HEK293T (cell line): ENCODE data around the gene STX5.

Experiments used
- CTCF ChIA-PET: fragments of 350-600 bp; formaldehyde crosslinking; extraction: SDS; loops from one replicate; lab custom pipeline; 2021; ENCODE audit warnings: antibody characterized with exemption, inconsistent platforms; lab: Yijun Ruan, JAX
- POLR2A ChIA-PET: fragments of 350-600 bp; formaldehyde crosslinking; extraction: SDS; loops from one replicate; lab custom pipeline; 2020; ENCODE audit warnings: antibody characterized with exemption, inconsistent platforms; lab: Yijun Ruan, JAX
- DNase-seq: peaks from one replicate; pipeline ENCODE4 v3.0.0; 2012; ENCODE audit warnings: mixed read lengths; ENCODE audit errors: extremely low spot score
- ARNT ChIP-seq: fragments of 450-650 bp; IDR thresholded peaks from 2 replicates; pipeline ENCODE4 v1.6.1; 2017; ENCODE audit warnings: mild to moderate bottlenecking
- BHLHE40 ChIP-seq: fragments of 450-650 bp; IDR thresholded peaks from 2 replicates; pipeline ENCODE4 v1.6.1; 2016; ENCODE audit warnings: mild to moderate bottlenecking, moderate library complexity, borderline replicate concordance
- CTBP1 ChIP-seq: fragments of 450-650 bp; IDR thresholded peaks from 2 replicates; pipeline ENCODE4 v1.6.1; 2016; ENCODE audit warnings: borderline replicate concordance
- ELF4 ChIP-seq: fragments of 450-650 bp; IDR thresholded peaks from 2 replicates; pipeline ENCODE4 v1.6.1; 2017; ENCODE audit warnings: antibody characterized with exemption
- FOXA1 ChIP-seq: fragments of 450-650 bp; IDR thresholded peaks from 2 replicates; pipeline ENCODE4 v1.6.1; 2016; ENCODE audit warnings: mild to moderate bottlenecking
- FOXK2 ChIP-seq: fragments of 450-650 bp; IDR thresholded peaks from 2 replicates; pipeline ENCODE4 v1.6.1; 2016; ENCODE audit warnings: mild to moderate bottlenecking
- FOXM1 ChIP-seq: fragments of 450-650 bp; IDR thresholded peaks from 2 replicates; pipeline ENCODE4 v1.6.1; 2017; ENCODE audit warnings: mild to moderate bottlenecking, borderline replicate concordance
- HDGF ChIP-seq: fragments of 450-650 bp; IDR thresholded peaks from 2 replicates; pipeline ENCODE4 v1.6.1; 2017; ENCODE audit warnings: antibody characterized with exemption, borderline replicate concordance
- L3MBTL2 ChIP-seq: fragments of 450-650 bp; conservative IDR thresholded peaks from 2 replicates; pipeline ENCODE4 v1.6.1; 2016; ENCODE audit warnings: mild to moderate bottlenecking
- LEF1 ChIP-seq: fragments of 450-650 bp; IDR thresholded peaks from 2 replicates; pipeline ENCODE4 v1.6.1; 2017; ENCODE audit warnings: mild to moderate bottlenecking, borderline replicate concordance
- NFRKB ChIP-seq: fragments of 450-650 bp; IDR thresholded peaks from 2 replicates; pipeline ENCODE4 v1.6.1; 2016; ENCODE audit warnings: mild to moderate bottlenecking, moderate library complexity
- SP1 ChIP-seq: fragments of 450-650 bp; IDR thresholded peaks from 2 replicates; pipeline ENCODE4 v1.6.1; 2017
- SUZ12 ChIP-seq: fragments of 450-650 bp; IDR thresholded peaks from 2 replicates; pipeline ENCODE4 v1.6.1; 2016; ENCODE audit warnings: mild to moderate bottlenecking
- TARDBP ChIP-seq: fragments of 450-650 bp; IDR thresholded peaks from 2 replicates; pipeline ENCODE4 v1.6.1; 2016
- ZNF384 ChIP-seq: fragments of 450-650 bp; IDR thresholded peaks from 2 replicates; pipeline ENCODE4 v1.6.1; 2016
- TF ChIP-seq, protein P1 (sequence below): fragments of 450-650 bp; IDR thresholded peaks from 2 replicates; pipeline ENCODE4 v1.6.1; 2016

STX5 gene

DNA sequence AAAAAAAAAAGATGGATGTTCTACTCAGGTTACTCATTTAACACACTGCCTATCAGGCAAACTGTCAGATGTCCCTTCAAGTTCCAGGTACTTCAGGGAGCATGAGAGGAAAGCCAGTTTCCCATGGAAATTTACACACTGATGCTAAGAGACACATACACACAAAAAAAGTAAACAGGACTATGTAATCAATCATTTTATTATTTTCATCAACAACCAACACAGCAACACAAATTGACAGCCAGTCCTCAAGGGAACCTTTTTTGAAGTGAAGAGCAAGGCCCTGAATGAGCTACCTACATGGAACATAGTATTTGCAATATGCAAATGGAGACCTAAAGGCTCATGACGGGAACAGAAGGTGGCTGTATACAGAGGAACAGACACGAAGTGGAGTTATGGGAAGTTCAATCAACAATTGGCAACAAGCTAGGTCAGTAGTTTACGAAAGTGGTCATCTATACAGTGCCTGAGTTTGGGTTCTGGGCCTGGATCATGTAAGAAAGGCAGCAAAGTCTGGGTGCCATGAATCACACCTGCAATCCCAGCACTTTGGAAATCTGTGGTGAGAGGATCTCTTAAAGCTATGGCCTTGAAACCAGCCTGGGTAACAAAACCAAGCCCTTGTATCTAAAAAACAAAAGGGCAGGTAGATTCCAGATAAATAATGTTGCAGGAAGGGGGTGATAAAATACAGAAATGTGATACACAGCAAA, 20.1 kb upstream of the STX5 start:
- TF ChIP-seq TARDBP: no peak
- no peak for TF ChIP-seq CTBP1
- TF ChIP-seq, protein P1, sequence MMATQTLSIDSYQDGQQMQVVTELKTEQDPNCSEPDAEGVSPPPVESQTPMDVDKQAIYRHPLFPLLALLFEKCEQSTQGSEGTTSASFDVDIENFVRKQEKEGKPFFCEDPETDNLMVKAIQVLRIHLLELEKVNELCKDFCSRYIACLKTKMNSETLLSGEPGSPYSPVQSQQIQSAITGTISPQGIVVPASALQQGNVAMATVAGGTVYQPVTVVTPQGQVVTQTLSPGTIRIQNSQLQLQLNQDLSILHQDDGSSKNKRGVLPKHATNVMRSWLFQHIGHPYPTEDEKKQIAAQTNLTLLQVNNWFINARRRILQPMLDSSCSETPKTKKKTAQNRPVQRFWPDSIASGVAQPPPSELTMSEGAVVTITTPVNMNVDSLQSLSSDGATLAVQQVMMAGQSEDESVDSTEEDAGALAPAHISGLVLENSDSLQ: peak; percentile 82
- TF ChIP-seq L3MBTL2: no peak
- no peak for TF ChIP-seq FOXA1
- no peak for TF ChIP-seq BHLHE40
- peak; percentile 50; the same call in 1 of the 2 replicates for TF ChIP-seq FOXK2
- no peak for TF ChIP-seq LEF1
- TF ChIP-seq SP1: no peak
- ChIA-PET CTCF (no interaction called here), POLR2A (interaction anchor here (1.0 to 9.9 kb wide), 11 partner anchors 9 to 187 kb away, joined by 3 to 331 read pairs (median 6); partner anchors contain the start of genes C11orf98, CSKMT, SLC3A2 and WDR74)
- DNase-seq: no peak

DNA sequence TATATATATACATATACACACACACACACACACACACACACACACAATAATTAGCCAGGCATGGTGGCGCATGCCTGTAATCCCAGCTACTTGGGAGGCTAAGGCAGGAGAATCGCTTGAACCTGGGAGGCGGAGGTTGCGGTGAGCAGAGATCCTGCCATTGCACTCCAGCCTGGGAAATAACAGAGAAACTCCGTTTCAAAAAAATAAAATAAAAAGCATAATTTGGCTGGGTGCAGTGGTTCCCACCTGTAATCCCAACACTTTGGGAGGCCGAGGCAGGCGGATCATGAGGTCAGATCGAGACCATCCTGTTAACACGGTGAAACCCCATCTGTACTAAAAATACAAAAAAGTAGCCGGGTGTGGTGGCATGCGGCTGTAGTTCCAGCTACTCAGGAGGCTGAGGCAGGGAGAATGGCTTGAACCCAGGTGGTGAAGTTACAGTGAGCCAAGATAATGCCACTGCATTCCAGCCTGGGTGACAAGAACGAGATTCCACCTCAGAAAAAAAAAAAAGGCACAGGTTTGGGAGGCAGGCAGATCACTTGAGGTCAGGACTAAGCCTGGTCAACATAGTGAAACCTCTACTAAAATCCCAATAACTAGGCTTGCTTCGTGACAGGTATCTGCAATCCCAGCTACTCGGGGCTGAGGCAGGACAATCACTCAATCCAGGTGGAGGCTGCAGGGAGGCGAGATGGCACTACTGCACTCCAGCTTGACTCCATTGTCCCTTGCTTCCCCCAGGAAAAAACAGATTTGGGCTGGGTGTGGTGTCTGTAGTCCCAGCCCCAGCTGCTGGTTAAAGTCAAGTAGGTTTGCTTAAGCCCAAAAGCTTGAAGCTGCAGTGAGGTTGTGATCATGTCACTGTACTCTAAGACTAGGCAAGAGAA, 19.3 kb upstream of the STX5 start:
- ChIA-PET CTCF (no interaction called here), POLR2A (interaction anchor here (0.8 to 9.9 kb wide), 18 partner anchors 8 to 186 kb away, joined by 3 to 331 read pairs (median 4); partner anchors contain the start of genes C11orf98, CSKMT, SLC3A2 and STX5)
- DNase-seq: no peak
- TF ChIP-seq FOXA1: no peak
- no peak for TF ChIP-seq LEF1
- no peak for TF ChIP-seq FOXK2
- no peak for TF ChIP-seq TARDBP
- TF ChIP-seq CTBP1: no peak
- 0 out of 2 replicates have a peak, but pooled peaks have one; percentile 7 for TF ChIP-seq BHLHE40
- TF ChIP-seq L3MBTL2: no peak
- TF ChIP-seq ELF4: no peak; the same call in none of the 2 replicates
- no peak for TF ChIP-seq SP1

DNA sequence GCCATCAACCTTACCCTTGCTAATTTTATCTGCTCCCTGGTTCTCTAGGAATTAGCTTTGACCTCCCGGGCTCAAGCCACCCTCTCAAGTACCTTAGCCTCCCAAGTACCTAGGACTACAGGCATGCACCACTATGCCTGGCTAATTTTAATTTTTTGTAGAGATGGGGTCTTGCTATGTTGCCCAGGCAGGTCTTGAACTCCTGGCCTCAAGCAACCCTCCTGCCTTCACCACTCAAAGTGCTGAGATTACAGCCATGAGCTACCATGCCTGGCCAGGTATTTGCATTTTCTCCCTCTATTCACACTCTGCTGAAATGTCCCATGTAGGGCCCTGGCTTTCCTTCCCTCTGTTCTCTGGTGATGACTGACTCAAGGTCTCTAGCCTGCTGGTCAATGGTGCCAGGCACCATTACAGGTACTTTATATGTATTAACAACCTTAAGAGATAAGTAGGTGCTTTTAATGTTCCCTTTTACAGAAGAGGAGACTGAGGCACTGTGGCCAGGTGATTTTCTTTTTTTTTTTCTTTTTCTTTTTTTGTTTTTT, 16.0 kb upstream of the STX5 start:
- CTCF ChIA-PET: interaction anchor here (0.6 kb wide), 1 partner anchor 480 kb away, joined by 3 read pairs; no protein-coding TSS in a partner anchor
- no peak for TF ChIP-seq SUZ12
- TF ChIP-seq HDGF: no peak
- no peak for TF ChIP-seq FOXK2
- TF ChIP-seq SP1: no peak
- no peak for TF ChIP-seq NFRKB
- TF ChIP-seq L3MBTL2: no peak
- no peak for TF ChIP-seq FOXM1
- TF ChIP-seq TARDBP: no peak
- TF ChIP-seq, protein P1: no peak
- no peak for TF ChIP-seq CTBP1
- TF ChIP-seq FOXA1: no peak
- TF ChIP-seq ELF4: no peak
- no peak for TF ChIP-seq ZNF384
- no peak for TF ChIP-seq BHLHE40
- DNase-seq: no peak
- POLR2A ChIA-PET: interaction anchor here (0.9 to 5.6 kb wide), 2 partner anchors 7 to 8 kb away, joined by 3 to 75 read pairs; partner anchors contain the start of gene WDR74

DNA sequence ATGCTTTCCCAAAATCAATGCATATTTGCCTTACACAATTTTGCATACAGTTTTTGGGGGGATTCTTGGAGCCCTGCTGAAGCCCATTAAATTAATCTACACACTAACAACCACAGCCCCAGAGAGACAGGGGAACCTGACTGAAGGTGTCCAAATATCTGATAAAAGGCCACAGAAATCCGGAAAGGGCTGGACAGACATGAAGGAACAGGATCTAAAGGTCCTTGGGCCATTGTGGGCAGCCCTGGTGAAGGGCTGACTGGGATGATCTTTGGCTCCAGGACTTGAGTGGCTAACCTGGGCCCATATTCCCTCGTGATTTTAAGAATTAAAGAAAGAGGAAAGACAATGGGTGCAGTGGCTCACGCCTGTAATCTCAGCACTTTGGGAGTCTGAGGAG, 14.3 kb upstream of the STX5 start:
- DNase-seq: no peak
- TF ChIP-seq NFRKB (no peak), SUZ12 (no peak), L3MBTL2 (no peak), HDGF (no peak), TARDBP (no peak), LEF1 (no peak), BHLHE40 (no peak), ELF4 (no peak), ZNF384 (no peak), ARNT (no peak), SP1 (no peak), FOXA1 (no peak), CTBP1 (no peak)
- TF ChIP-seq, protein P1: no peak
- POLR2A ChIA-PET: interaction anchor here (5.6 kb wide), 1 partner anchor 9 kb away, joined by 75 read pairs; no protein-coding TSS in a partner anchor
- CTCF ChIA-PET: no interaction called here

DNA sequence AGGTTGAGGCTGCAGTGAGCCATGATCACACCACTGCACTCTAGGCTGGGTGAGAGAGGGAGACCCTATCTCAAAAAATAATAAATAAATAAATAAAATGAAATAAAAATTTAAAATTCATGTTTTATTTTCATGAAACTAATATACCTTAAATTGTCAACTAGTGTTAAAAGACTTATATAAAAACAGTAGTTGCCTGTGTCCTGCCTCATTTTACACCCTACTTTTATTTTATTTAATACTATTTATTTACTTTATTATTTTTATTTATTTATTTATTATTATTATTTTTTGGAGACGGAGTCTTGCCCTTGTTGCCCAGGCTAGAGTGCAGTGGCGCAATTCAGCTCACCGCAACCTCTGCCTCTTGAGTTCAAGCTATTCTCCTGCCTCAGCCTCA, 12.3 kb upstream of the STX5 start:
- TF ChIP-seq ARNT (no peak), L3MBTL2 (no peak), TARDBP (no peak), ELF4 (no peak)
- ChIA-PET POLR2A (interaction anchor here (0.8 to 5.6 kb wide), 6 partner anchors 8 to 90 kb away, joined by 3 to 75 read pairs (median 6); partner anchors contain the start of genes STX5, TEX54 and ZBTB3), CTCF (no interaction called here)
- DNase-seq: no peak
